Measurements from ENCODE around the gene HSPA8. TPM values are rescaled to one million over a fixed set of nuclear protein-coding genes. Genes with fewer than 3 reads are reported as not detected.
A peak's percentile ranks its signal among the peaks of the same experiment; 100 is the strongest.

The HSPA8 gene
- 619 TPM for total RNA-seq

DNA sequence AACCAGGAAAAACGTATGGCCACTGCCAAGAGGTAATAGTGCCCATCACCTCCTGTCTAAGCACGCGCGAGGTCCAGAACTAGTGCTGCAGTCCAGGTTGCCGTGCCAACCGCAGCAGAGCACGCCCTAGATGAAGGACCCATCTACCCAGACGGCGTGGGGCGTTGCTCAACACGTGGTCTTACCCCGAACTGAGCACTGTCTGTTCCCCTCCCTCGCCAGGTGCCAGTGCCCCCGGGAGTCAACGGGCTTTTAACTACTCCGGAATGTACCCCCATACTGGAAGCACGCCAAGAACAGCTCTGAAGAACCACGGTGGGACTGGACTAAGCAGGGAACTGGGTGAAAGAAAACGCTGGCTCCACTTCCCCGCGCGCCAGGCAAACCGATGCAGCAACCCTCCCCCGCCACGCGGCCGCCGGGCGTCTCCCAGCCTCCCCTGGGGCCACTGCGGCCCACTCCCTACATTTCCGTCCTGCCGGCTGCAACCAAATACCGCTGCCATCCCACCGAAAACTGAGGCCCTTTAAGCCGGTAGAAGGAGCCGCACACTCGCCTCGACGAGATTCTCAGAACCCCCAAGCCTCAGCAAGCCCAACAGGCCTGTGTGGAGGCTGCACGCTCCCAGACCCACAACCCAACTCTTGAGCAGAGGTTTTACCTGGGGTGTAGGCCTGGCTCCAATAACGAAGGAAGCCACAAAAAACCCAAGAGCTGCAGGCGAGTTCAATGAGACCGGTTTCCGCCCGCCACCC lies at the start of gene HSPA8:
TSS of gene HSPA8 (minus strand) at position 734 of the 755 bp plus-strand sequence. CDS start 812 bp downstream, outside the sequence.
- H3K4me1 ChIP-seq, result peaks cover 6 to 48% of the 10 kb centered on the region in 2 donors
- H3K27ac ChIP-seq, result peak within 1 kb of the TSS; percentile 98 to 100
- intact Hi-C loops (cut with DNase I), result loop anchor here (2.0 to 5.0 kb wide), 3 partner anchors 131 to 1769 kb away; partner anchors contain the start of genes JHY and SC5D
- H3K27me3 ChIP-seq, result no peaks in the 10 kb centered on the region
- H3K36me3 ChIP-seq, result peaks cover 42 to 47% of the 10 kb centered on the region in 2 donors
- peak within 1 kb of the TSS; percentile 83 to 88 for H3K4me3 ChIP-seq
- DNase-seq (ENCODE audit: low spot score in 2 of 2), result peak; percentile 44 to 85
- TF ChIP-seq CTCF (IDR thresholded peaks at IDR 0.05), result no peak
- H3K9me3 ChIP-seq, result no peaks in the 10 kb centered on the region

GRCh38 chr11:123111465-123111864 lies 49.5 kb upstream of the HSPA8 start:
- peak overlapping the region; percentile 76 to 80 for H3K27ac ChIP-seq
- H3K4me1 ChIP-seq, result peaks cover 5 to 21% of the 10 kb centered on the region in 2 donors
- H3K4me3 ChIP-seq, result no peak overlapping the region
- no peak for DNase-seq (ENCODE audit: low spot score in 2 of 2)
- peak; percentile 86 to 89 (median 88) for TF ChIP-seq CTCF (IDR thresholded peaks at IDR 0.05)
- intact Hi-C loops (cut with DNase I), result loop anchor here (1.0 to 2.0 kb wide), 3 partner anchors 83 to 136 kb away; partner anchors contain the start of gene CLMP
- H3K9me3 ChIP-seq, result no peaks in the 10 kb centered on the region
- no peaks in the 10 kb centered on the region for H3K36me3 ChIP-seq
- no peaks in the 10 kb centered on the region for H3K27me3 ChIP-seq

DNA sequence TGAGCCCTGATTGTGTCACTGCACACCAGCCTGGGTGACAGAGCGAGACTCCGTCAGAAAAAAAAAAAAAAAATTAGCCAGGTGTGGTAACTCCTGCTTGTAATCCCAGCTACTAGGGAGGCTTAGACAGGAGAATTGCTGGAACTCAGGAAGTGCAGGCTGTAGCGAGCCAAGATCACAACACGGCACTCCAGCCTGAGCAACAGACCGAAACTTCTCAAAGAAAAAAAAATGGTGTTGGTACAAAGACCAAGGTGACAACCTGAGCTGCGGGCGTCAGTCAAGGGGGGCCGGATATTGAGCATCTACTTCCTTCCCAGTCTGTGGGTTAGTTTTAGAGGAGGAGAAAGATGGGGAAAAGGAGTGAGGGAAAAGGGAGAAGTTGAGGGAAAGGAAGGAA lies 48.5 kb upstream of the HSPA8 start:
- intact Hi-C loops (cut with DNase I), result loop anchor here (2.0 kb wide), 1 partner anchor 84 kb away; the partner anchor contains the start of gene CLMP
- Histone ChIP-seq H3K4me1 (peaks cover 5 to 21% of the 10 kb centered on the region in 2 donors), H3K27ac (peak overlapping the region; percentile 76 to 80), H3K4me3 (no peak overlapping the region), H3K27me3 (no peaks in the 10 kb centered on the region), H3K36me3 (no peaks in the 10 kb centered on the region), H3K9me3 (no peaks in the 10 kb centered on the region)
- no peak for DNase-seq (ENCODE audit: low spot score in 2 of 2)
- TF ChIP-seq CTCF (IDR thresholded peaks at IDR 0.05), result no peak

DNA sequence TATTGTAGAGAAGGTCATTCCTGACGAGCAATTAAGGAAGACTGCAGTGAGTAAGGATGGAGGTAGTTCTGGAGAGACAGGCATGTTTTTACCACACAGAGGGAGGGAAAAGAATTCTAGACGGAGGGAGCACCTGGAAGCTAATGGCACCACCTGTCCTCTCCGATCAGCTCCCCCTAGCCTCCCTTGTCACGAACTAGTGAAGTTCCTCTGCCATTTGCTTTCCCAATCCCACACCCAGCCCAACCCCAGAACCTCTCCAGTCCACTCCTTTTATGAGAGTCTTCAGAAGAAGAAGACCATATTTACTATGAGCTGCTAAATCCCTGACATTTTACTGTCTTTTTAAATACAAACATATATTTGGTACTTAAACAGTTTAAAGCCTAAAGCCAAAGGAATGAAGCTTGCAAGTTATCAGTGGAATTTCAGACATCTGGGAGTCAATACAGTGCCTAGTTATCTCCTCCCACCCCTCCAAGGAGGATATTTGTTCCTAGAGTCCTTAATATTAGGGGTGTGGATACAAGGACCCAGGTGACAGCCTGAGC lies 46.1 kb upstream of the HSPA8 start:
- no peak for TF ChIP-seq CTCF (IDR thresholded peaks at IDR 0.05)
- no peak overlapping the region for H3K4me3 ChIP-seq
- no peak for DNase-seq (ENCODE audit: low spot score in 2 of 2)
- H3K27me3 ChIP-seq, result no peaks in the 10 kb centered on the region
- no peaks in the 10 kb centered on the region for H3K36me3 ChIP-seq
- peaks cover 8 to 24% of the 10 kb centered on the region in 2 donors for H3K4me1 ChIP-seq
- intact Hi-C loops (cut with DNase I), result loop anchor here (10.0 kb wide), 1 partner anchor 367 kb away; no protein-coding TSS in a partner anchor
- no peaks in the 10 kb centered on the region for H3K9me3 ChIP-seq
- H3K27ac ChIP-seq, result no peak overlapping the region

DNA sequence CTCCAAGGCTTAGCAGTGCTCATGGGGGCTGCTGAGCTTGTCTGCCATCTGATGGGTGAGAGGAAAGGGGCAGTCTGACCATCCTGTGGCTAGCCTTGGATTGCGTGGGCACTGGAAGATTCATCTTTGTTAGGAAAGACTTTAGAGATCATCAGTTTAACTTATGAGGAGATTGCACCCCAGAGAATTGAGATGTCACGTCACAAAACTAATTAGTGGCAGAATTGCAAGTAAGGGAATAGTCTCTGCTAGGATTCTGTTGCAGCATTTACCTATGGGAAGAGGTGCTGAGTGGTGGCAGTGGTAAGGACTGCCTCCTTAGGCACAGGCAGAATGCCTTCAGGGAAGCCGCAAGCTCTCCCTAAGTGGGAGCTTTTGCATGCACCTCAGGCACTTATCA lies 42.8 kb upstream of the HSPA8 start:
- TF ChIP-seq CTCF (IDR thresholded peaks at IDR 0.05), result no peak
- peak overlapping the region in 1 of 2 donors; percentile 65 for H3K27ac ChIP-seq
- intact Hi-C loops (cut with DNase I), result loop anchor here (5.0 to 10.0 kb wide), 2 partner anchors 158 to 370 kb away; no protein-coding TSS in a partner anchor
- H3K4me1 ChIP-seq, result peaks cover 3 to 18% of the 10 kb centered on the region in 2 donors
- no peak for DNase-seq (ENCODE audit: low spot score in 2 of 2)
- no peak overlapping the region for H3K4me3 ChIP-seq
- no peaks in the 10 kb centered on the region for H3K36me3 ChIP-seq
- H3K27me3 ChIP-seq, result no peaks in the 10 kb centered on the region
- H3K9me3 ChIP-seq, result no peaks in the 10 kb centered on the region

Data from ascending aorta (tissue), 2 donors.